ENCODE results near the gene GBP5.
"Not testable (repeated sequence)": the region's sequence is repeated elsewhere in the genome, so short reads cannot be mapped to it uniquely, and the experiment has no call there.

GBP5 gene

GRCh38 chr1:89272269-89273041 lies at the start of gene GBP5:
GBP5 (minus strand) TSS chr1:89272860; CDS start chr1:89269555, 3,305 bp downstream.
- DNase-seq, result not testable (repeated sequence)

- DNase-seq, result no peak
Observed at GRCh38 chr1:89322402-89322801, 49.7 kb upstream of the GBP5 start.

- no peak for DNase-seq
Observed at GRCh38 chr1:89312572-89312971, 39.9 kb upstream of the GBP5 start.

- DNase-seq, result no peak
Observed at GRCh38 chr1:89311757-89312156, 39.1 kb upstream of the GBP5 start.

GRCh38 chr1:89310976-89311375 lies 38.3 kb upstream of the GBP5 start:
- no peak for DNase-seq

GRCh38 chr1:89310505-89310904 lies 37.8 kb upstream of the GBP5 start:
- DNase-seq, result no peak

- no peak for DNase-seq
Observed at GRCh38 chr1:89309828-89310227, 37.2 kb upstream of the GBP5 start.

- no peak for DNase-seq
Observed at GRCh38 chr1:89306273-89306672, 33.6 kb upstream of the GBP5 start.

- no peak for DNase-seq
Observed at GRCh38 chr1:89305493-89305892, 32.8 kb upstream of the GBP5 start.

GRCh38 chr1:89304572-89305230 lies 32.0 kb upstream of the GBP5 start:
- no peak for DNase-seq

- DNase-seq, result no peak
Observed at GRCh38 chr1:89302697-89303332, 30.2 kb upstream of the GBP5 start.

GRCh38 chr1:89299739-89300463 lies 27.2 kb upstream of the GBP5 start:
- DNase-seq, result not testable (repeated sequence)

GRCh38 chr1:89298461-89298860 lies 25.8 kb upstream of the GBP5 start:
- DNase-seq, result no peak

- DNase-seq, result no peak
Observed at GRCh38 chr1:89295187-89295586, 22.5 kb upstream of the GBP5 start.

- no peak for DNase-seq
Observed at GRCh38 chr1:89291276-89291675, 18.6 kb upstream of the GBP5 start.

- no peak for DNase-seq
Observed at GRCh38 chr1:89288051-89288340, 15.3 kb upstream of the GBP5 start.

- no peak for DNase-seq
Observed at GRCh38 chr1:89287181-89288050, 14.8 kb upstream of the GBP5 start.

- no peak for DNase-seq
Observed at GRCh38 chr1:89286549-89287180, 14.0 kb upstream of the GBP5 start.

- no peak for DNase-seq
Observed at GRCh38 chr1:89285745-89286380, 13.2 kb upstream of the GBP5 start.

- not testable (repeated sequence) for DNase-seq
Observed at GRCh38 chr1:89284078-89284763, 11.6 kb upstream of the GBP5 start.

- no peak for DNase-seq
Observed at GRCh38 chr1:89280766-89281165, 8.1 kb upstream of the GBP5 start.

All from NCI-H1417 treated with DMSO at 0.1 percent for 48 hours (cell line).